ENCODE measurements around the gene PPFIA3.
"Not testable (repeated sequence)": the region's sequence is repeated elsewhere in the genome, so short reads cannot be mapped to it uniquely, and the experiment has no call there.

Gene PPFIA3

GRCh38 chr19:49125025-49125731 lies 5.8 kb downstream of the PPFIA3 start:
- DNase-seq = no peak

GRCh38 chr19:49126575-49126974 lies 7.2 kb downstream of the PPFIA3 start:
- DNase-seq = no peak

- DNase-seq = not testable (repeated sequence)
These were observed 7.9 kb downstream of the PPFIA3 start for GRCh38 chr19:49127225-49127624.

GRCh38 chr19:49127674-49128544 lies 8.6 kb downstream of the PPFIA3 start:
- DNase-seq = peak; percentile 99

GRCh38 chr19:49128545-49129237 lies 9.3 kb downstream of the PPFIA3 start:
- no peak for DNase-seq

GRCh38 chr19:49129238-49129583 lies 9.9 kb downstream of the PPFIA3 start:
- no peak for DNase-seq

- DNase-seq = no peak
These were observed 11.0 kb downstream of the PPFIA3 start for GRCh38 chr19:49130325-49130724.

GRCh38 chr19:49132974-49133609 lies 13.7 kb downstream of the PPFIA3 start:
- DNase-seq = no peak

GRCh38 chr19:49133621-49134454 lies 14.5 kb downstream of the PPFIA3 start:
- peak; percentile 78 for DNase-seq

- DNase-seq = no peak
These were observed 16.3 kb downstream of the PPFIA3 start for GRCh38 chr19:49135686-49136085.

- DNase-seq = no peak
These were observed 17.4 kb downstream of the PPFIA3 start for GRCh38 chr19:49136771-49137171.

GRCh38 chr19:49140951-49141350 lies 21.6 kb downstream of the PPFIA3 start:
- DNase-seq = no peak

- no peak for DNase-seq
These were observed 22.0 kb downstream of the PPFIA3 start for GRCh38 chr19:49141352-49141751.

GRCh38 chr19:49142866-49143335 lies 23.6 kb downstream of the PPFIA3 start:
- peak; percentile 82 for DNase-seq

GRCh38 chr19:49145573-49146407 lies 26.4 kb downstream of the PPFIA3 start:
- DNase-seq = peak; percentile 95

- not testable (repeated sequence) for DNase-seq
These were observed 27.0 kb downstream of the PPFIA3 start for GRCh38 chr19:49146408-49146770.

GRCh38 chr19:49148044-49148682 lies 28.8 kb downstream of the PPFIA3 start:
- DNase-seq = no peak

- peak; percentile 91 for DNase-seq
These were observed 29.7 kb downstream of the PPFIA3 start for GRCh38 chr19:49148784-49149651.

- no peak for DNase-seq
These were observed 30.3 kb downstream of the PPFIA3 start for GRCh38 chr19:49149652-49150105.
